ENCODE results near the gene RND1.
"Not testable (repeated sequence)": the region's sequence is repeated elsewhere in the genome, so short reads cannot be mapped to it uniquely, and the experiment has no call there.

Gene RND1

GRCh38 chr12:48866052-48866711 is 512 bp upstream of the RND1 start:
- no peak for DNase-seq

- DNase-seq, result no peak
Observed at GRCh38 chr12:48863291-48863690, 2.4 kb downstream of the RND1 start.

- DNase-seq, result no peak
Observed at GRCh38 chr12:48862760-48863159, 2.9 kb downstream of the RND1 start.

DNA sequence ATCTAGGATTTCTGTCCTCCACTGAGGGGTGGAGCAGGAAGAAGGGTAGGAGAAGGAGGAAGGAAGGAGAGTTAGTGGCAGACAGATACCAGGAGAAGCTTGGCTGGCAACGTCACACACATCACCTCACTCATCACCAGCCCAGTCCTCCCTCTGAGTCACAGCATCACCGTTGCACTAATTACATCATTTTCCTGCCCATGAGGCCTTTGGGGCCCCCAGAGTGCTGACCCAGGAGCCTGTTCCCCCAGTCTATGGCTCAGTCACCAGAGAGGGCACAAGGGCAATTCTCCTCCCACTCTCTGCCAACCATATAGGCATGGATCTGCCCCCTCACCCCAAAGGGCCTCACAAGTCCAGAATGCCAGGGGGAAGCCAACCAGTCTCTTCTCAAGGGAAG is 4.6 kb downstream of the RND1 start:
- no peak for DNase-seq

DNA sequence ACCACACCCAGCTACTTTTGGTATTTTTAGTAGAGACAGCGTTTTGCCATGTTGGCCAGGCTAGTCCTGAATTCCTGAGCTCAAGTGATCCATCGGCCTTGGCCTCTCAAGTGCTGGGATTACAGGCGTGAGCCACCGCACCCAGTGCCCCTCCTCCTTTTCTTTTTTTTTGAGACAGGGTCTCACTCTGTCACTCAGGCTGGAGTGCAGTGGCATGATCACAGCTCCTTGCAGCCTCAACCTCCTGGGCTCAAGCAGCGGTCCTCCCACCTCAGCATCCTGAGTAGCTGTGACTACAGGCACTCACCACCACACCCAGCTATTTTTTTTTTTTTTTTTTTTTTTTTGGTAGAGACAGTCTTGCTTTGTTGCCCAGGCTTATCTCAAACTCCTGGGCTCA is 5.4 kb downstream of the RND1 start:
- DNase-seq, result not testable (repeated sequence)

GRCh38 chr12:48859607-48860006 is 6.1 kb downstream of the RND1 start:
- no peak for DNase-seq

- no peak for DNase-seq
Observed at GRCh38 chr12:48858043-48858442, 7.6 kb downstream of the RND1 start.

- DNase-seq, result no peak
Observed at GRCh38 chr12:48857278-48857994, 8.2 kb downstream of the RND1 start.

- no peak for DNase-seq
Observed at GRCh38 chr12:48856379-48856778, 9.3 kb downstream of the RND1 start.

GRCh38 chr12:48854932-48855331 is 10.7 kb downstream of the RND1 start:
- DNase-seq, result not testable (repeated sequence)

DNA sequence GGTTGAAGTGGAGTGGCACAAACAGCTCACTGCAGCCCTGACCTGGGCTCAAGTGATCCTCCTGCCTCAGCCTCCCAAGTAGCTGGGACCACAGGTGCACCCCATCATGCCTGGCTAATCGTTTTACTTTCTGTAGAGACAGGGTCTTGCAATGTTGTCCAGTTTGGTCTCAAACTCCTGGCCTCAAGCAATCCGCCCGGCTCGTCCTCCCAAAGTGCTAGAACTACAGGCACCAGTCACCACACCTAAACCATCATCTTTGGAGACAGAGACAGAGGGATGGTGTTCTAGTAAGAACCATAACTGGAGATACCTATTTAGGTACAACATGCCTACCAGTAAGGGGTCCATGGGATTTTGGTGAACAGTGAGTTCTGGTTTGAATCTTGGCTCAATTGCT is 11.2 kb downstream of the RND1 start:
- DNase-seq, result no peak

- DNase-seq, result peak; percentile 80 to 92
Observed at GRCh38 chr12:48852734-48853688, 12.7 kb downstream of the RND1 start.

DNA sequence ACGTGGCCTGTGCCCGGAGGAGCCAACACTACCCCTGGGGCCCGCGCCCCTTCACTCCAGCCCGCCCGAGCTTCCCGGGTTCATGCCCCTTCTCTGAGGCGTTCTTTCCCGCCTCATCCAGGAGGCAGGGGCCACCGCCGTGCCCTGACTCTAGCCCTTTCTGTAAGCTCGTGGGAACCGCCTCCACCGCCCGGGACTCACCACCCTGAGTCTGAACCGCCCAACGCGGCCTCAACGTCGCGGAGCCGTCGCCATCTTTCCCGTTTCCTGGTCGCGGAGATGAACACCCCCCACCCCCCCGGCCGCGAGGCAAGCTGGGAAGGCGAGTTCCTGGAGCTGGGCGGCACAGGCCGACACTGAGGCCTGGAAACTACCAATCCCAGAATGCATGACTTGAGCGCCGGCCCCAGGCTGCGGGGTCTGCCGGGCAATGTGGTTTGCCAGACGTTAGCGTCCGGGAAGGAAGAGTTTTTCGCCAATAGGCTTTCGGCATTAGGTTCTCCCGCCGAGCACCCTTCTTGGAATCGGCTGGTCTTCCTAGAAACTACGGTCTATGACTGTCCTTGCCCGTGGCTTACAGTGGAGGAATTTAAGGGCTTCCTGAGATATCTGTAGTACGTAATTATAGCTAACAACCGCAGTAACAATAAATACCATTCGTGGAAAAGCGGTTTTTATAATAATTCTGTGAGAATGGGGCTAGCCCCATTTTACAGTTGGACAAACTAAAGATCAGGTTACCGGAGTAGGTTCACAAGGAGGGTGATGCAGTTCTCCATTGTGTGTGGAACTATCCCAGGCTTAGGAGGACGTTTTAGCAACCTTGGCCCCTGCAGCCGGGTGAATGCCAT is 13.6 kb downstream of the RND1 start, which contains the start of gene DDX23:
Gene DDX23, minus strand, starts transcription at position 281 of the 851 bp plus-strand sequence. CDS start 6,381 bp downstream, outside the sequence.
- peak; percentile 90 to 93 for DNase-seq

DNA sequence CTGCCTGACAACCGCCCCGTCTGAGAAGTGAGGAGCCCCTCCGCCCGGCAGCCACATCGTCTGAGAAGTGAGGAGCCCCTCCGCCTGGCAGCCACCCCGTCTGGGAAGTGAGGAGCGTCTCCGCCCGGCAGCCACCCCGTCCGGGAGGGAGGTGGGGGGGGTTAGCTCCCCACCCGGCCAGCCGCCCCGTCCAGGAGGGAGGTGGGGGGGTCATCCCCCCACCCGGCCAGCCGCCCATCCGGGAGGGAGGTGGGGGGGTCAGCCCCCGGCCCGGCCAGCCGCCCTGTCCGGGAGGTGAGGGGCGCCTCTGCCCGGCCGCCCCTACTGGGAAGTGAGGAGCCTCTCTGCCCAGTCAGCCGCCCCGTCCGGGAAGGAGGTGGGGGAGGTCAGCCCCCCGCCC is 23.6 kb downstream of the RND1 start:
- DNase-seq, result not testable (repeated sequence)

DNA sequence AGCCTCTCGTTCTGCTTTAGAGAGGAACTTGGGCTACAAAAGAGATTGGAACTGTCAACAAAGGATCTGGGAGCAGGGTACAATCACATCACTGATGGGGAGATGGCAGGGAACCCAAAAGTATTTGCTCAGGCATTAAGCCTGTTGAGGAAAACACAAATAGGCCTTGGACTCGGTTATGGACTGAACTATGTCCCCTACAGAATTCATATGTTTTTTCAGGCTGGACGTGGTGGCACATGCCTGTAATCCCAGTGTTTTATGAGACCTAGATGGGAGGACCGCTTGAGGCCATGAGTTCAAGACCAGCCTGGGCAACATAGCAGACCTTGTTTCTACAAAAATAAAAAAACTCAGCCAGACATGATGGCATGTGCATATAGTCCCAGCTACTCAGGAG is 27.6 kb downstream of the RND1 start:
- no peak for DNase-seq

DNA sequence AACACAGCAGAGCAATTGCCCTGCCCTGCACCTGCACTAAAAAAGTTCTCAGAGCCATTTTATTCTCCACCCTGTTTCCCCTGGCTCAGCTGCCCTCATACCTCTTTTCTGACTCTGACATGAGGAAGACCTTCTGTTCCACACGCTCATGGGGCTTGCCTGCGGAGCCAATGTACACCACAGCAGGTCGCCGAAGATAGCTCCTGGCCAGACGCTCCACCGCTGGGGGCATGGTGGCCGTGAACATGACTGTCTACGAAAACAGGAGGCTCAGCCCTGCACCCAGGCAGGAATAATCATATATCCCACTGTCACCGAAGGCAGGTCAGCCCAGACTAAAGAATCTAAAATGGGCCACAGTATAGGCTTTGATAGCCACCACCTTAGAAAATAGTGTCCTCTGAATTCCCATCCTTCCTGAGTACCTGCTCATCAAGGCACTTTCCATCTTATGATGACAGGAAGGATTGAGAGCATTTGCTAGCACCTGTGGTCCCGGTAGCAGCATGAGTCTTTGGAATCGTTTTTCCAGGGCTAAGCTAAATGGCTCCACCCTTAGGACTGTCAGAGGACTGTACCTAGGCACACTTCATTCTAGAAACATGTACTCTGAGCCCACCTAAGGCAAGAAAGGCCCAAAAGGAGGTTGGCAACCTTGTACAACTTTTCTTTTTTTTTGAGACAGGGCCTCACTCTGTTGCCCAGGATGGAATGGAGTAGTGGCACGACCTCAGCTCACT is 33.2 kb downstream of the RND1 start:
- no peak for DNase-seq

- DNase-seq, result no peak
Observed at GRCh38 chr12:48831257-48831656, 34.4 kb downstream of the RND1 start.

GRCh38 chr12:48828841-48829575 is 36.7 kb downstream of the RND1 start:
- no peak for DNase-seq

DNA sequence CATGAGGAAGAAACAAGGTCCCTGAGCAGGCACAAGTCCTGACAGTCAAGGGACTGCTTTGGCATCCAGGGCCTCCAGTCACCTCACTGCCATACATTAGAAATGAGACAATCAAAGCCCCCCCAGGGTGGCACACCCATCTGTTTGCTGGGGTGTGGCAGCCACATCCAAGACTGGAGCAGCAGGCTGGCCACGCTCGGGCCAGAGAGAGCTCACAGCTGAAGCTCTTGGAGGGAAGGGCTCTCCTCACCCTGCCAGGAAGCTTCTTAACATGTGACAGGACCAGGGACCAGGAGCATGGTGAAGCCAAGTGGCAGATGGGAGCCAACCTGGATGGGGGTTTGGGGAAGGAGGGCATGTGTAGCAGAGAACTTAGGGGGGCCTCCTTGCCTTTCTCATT is 37.4 kb downstream of the RND1 start:
- DNase-seq, result no peak

DNA sequence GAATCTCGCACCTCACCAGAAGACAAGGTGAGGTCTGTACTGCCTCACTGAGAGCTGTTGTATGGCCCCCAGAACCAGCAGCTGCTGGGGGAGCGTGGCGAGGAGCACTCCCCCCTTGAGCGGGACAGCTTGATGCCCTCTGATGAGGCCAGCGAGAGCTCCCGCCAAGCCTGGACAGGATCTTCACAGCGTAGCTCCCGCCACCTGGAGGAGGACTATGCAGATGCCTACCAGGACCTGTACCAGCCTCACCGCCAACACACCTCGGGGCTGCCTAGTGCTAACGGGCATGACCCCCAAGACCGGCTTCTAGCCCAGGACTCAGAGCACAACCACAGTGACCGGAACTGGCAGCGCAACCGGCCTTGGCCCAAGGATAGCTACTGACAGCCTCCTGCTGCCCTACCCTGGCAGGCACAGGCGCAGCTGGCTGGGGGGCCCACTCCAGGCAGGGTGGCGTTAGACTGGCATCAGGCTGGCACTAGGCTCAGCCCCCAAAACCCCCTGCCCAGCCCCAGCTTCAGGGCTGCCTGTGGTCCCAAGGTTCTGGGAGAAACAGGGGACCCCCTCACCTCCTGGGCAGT is 38.1 kb downstream of the RND1 start:
- DNase-seq, result no peak

GRCh38 chr12:48827026-48827425 is 38.6 kb downstream of the RND1 start:
- DNase-seq, result no peak
